Neural cell (in vitro differentiated cells): ENCODE results near the gene RP9. TPM values are rescaled to one million over a fixed set of nuclear protein-coding genes. Genes with fewer than 3 reads are reported as not detected.

Experiments
- H2AFZ ChIP-seq: fragments of 200-600, 300-800 bp; sonication (generic), shearing (Covaris generic); 2 replicates; pipeline ENCODE4 v1.6.0; 2014; ENCODE audit warnings: low read depth, mild to moderate bottlenecking, antibody characterized with exemption, low read length, moderate library complexity
- H3F3A ChIP-seq: fragments of 200-600 bp; shearing (Covaris generic); 2 replicates; pipeline ENCODE4 v1.6.1; 2016; ENCODE audit warnings: mild to moderate bottlenecking, moderate library complexity, mixed read lengths, antibody characterized with exemption, low read length; ENCODE audit not compliant: insufficient read depth, poor library complexity, severe bottlenecking
- H3K27ac ChIP-seq: fragments of 200-600, 300-800 bp; sonication (generic), shearing (Covaris generic); 2 replicates; pipeline ENCODE4 v1.5.1; 2014; ENCODE audit warnings: mild to moderate bottlenecking, low read length, moderate library complexity
- H3K27me3 ChIP-seq: fragments of 300-800, 200-600 bp; sonication (generic), shearing (Covaris generic); 2 replicates; pipeline ENCODE4 v1.6.0; 2014; ENCODE audit warnings: mild to moderate bottlenecking, low read depth, low read length, moderate library complexity; ENCODE audit not compliant: insufficient read depth
- H3K36me3 ChIP-seq: fragments of 300-800, 200-600 bp; sonication (generic), shearing (Covaris generic); 2 replicates; pipeline ENCODE4 v1.5.1; 2014; ENCODE audit warnings: mild to moderate bottlenecking, antibody characterized with exemption, low read length, moderate library complexity; ENCODE audit not compliant: insufficient read depth
- H3K4me2 ChIP-seq: fragments of 300-800, 200-600 bp; sonication (generic), shearing (Covaris generic); 2 replicates; pipeline ENCODE4 v1.6.0; 2014; ENCODE audit warnings: mild to moderate bottlenecking, low read length
- H3K4me3 ChIP-seq: fragments of 300-800, 200-600 bp; sonication (generic), shearing (Covaris generic); 2 replicates; pipeline ENCODE4 v1.5.1; 2014; ENCODE audit warnings: mild to moderate bottlenecking, low read length, moderate library complexity
- H3K79me2 ChIP-seq: fragments of 200-600 bp; shearing (Covaris generic); replicated peaks from 2 replicates; pipeline ENCODE4 v1.6.0; 2014; ENCODE audit warnings: mild to moderate bottlenecking, low read length, moderate library complexity; ENCODE audit not compliant: insufficient read depth
- H3K9ac ChIP-seq: fragments of 300-800, 200-600 bp; sonication (generic), shearing (Covaris generic); 2 replicates; pipeline ENCODE4 v1.6.1; 2016; ENCODE audit warnings: mild to moderate bottlenecking, low read length, mixed read lengths
- H3K9me2 ChIP-seq: fragments of 200-600 bp; shearing (Covaris generic); 2 replicates; pipeline ENCODE4 v1.6.1; 2016; ENCODE audit warnings: mild to moderate bottlenecking, low read length, mixed read lengths; ENCODE audit not compliant: insufficient read depth
- H3K9me3 ChIP-seq: fragments of 200-600, 300-800 bp; sonication (generic), shearing (Covaris generic); 2 replicates; pipeline ENCODE4 v1.6.1; 2016; ENCODE audit warnings: mild to moderate bottlenecking, mixed run types, low read length, moderate library complexity, mixed read lengths
- H4K20me1 ChIP-seq: fragments of 200-600 bp; shearing (Covaris generic); 2 replicates; pipeline ENCODE4 v1.6.1; 2016; ENCODE audit warnings: mild to moderate bottlenecking, mixed run types; ENCODE audit not compliant: insufficient read depth
- CTCF ChIP-seq: fragments of 450-650 bp; IDR thresholded peaks from 2 replicates; pipeline ENCODE4 v1.5.1; 2014; ENCODE audit warnings: antibody characterized with exemption, mild to moderate bottlenecking, moderate library complexity; ENCODE audit not compliant: poor library complexity, severe bottlenecking
- EP300 ChIP-seq: fragments of 450-650 bp; conservative IDR thresholded peaks from 2 replicates; pipeline ENCODE4 v1.6.1; 2014; ENCODE audit warnings: antibody characterized with exemption, mild to moderate bottlenecking, moderate library complexity; ENCODE audit not compliant: poor library complexity, severe bottlenecking
- EZH2 ChIP-seq: fragments of 200-600, 300-800 bp; shearing (Covaris generic), sonication (generic); IDR thresholded peaks from 2 replicates; pipeline ENCODE4 v1.6.1; 2014; ENCODE audit warnings: antibody characterized with exemption, low read length, borderline replicate concordance, mild to moderate bottlenecking; ENCODE audit not compliant: insufficient read depth, poor library complexity, severe bottlenecking
- MXI1 ChIP-seq: fragments of 450-650 bp; conservative IDR thresholded peaks from 2 replicates; pipeline ENCODE4 v1.6.1; 2014; ENCODE audit warnings: antibody characterized with exemption, mild to moderate bottlenecking; ENCODE audit not compliant: poor library complexity, severe bottlenecking
- POLR2AphosphoS5 ChIP-seq: IDR thresholded peaks from 2 replicates; pipeline ENCODE4 v1.6.1; 2012
- RAD21 ChIP-seq: fragments of 450-650 bp; conservative IDR thresholded peaks from 2 replicates; pipeline ENCODE4 v1.6.1; 2014; ENCODE audit warnings: antibody characterized with exemption, mild to moderate bottlenecking, moderate library complexity
- REST ChIP-seq: IDR thresholded peaks from 2 replicates; pipeline ENCODE4 v1.6.1; 2012; ENCODE audit warnings: borderline replicate concordance
- SMC3 ChIP-seq: fragments of 450-650 bp; conservative IDR thresholded peaks from 2 replicates; pipeline ENCODE4 v1.6.1; 2014; ENCODE audit warnings: antibody characterized with exemption, mild to moderate bottlenecking, moderate library complexity; ENCODE audit not compliant: poor library complexity
- TAF1 ChIP-seq: IDR thresholded peaks from 2 replicates; pipeline ENCODE4 v1.6.1; 2012; ENCODE audit warnings: low read depth
- polyA plus RNA-seq: library from polyadenylated mRNA; depleted of rRNA; stranded (reverse); fragments of >200 nt; gene quantifications from 2 replicates; pipeline ENCODE4 v1.2.3, GENCODE V29; 2014

RP9 gene
- polyA plus RNA-seq, 1 donor from 2014 or later = 36.9 TPM

- TF ChIP-seq RAD21 = no peak
- no peak for TF ChIP-seq SMC3
These were observed 2.4 kb upstream of the RP9 start (continued) for GRCh38 chr7:33111614-33112013.

GRCh38 chr7:33109758-33110238 is 594 bp upstream of the RP9 start:
- H3K9me3 ChIP-seq = no peaks in the 10 kb centered on the region
- H2AFZ ChIP-seq = peak overlapping the region; percentile 58
- H3K36me3 ChIP-seq = no peaks in the 10 kb centered on the region
- peaks cover 38% of the 10 kb centered on the region for H3K79me2 ChIP-seq
- no peaks in the 10 kb centered on the region for H3K9me2 ChIP-seq
- H3K27me3 ChIP-seq = no peaks in the 10 kb centered on the region
- no peak overlapping the region for H3K4me2 ChIP-seq
- H3F3A ChIP-seq = no peaks in the 10 kb centered on the region
- peak overlapping the region; percentile 58 for H3K9ac ChIP-seq
- H3K4me3 ChIP-seq = peak overlapping the region; percentile 82
- no peak overlapping the region for H3K27ac ChIP-seq
- no peaks in the 10 kb centered on the region for H4K20me1 ChIP-seq
- TF ChIP-seq TAF1 = no peak
- no peak for TF ChIP-seq EZH2
- peak; percentile 13 for TF ChIP-seq CTCF
- no peak for TF ChIP-seq MXI1
- no peak for TF ChIP-seq RAD21
- no peak for TF ChIP-seq POLR2AphosphoS5
- no peak for TF ChIP-seq REST

GRCh38 chr7:33108554-33109004 is 625 bp downstream of the RP9 start:
- Histone ChIP-seq H3K36me3 (no peaks in the 10 kb centered on the region), H3K9ac (peak overlapping the region; percentile 71), H4K20me1 (no peaks in the 10 kb centered on the region), H3F3A (no peaks in the 10 kb centered on the region), H3K4me2 (peak overlapping the region; percentile 69), H3K9me2 (no peaks in the 10 kb centered on the region), H3K4me3 (peak overlapping the region; percentile 82), H2AFZ (no peak overlapping the region), H3K27ac (no peak overlapping the region), H3K27me3 (no peaks in the 10 kb centered on the region), H3K9me3 (no peaks in the 10 kb centered on the region), H3K79me2 (peaks cover 46% of the 10 kb centered on the region)
- TF ChIP-seq REST (no peak), MXI1 (no peak), POLR2AphosphoS5 (no peak), CTCF (no peak), EZH2 (no peak), SMC3 (no peak), TAF1 (no peak), EP300 (no peak), RAD21 (no peak)
